Ecto neural progenitor cell (in vitro differentiated cells): ENCODE measurements around the gene CDCA5.

Source experiments
- DNase-seq: peaks from one replicate; pipeline ENCODE4 v3.0.0-alpha.2; 2018; ENCODE audit warnings: low spot score

The CDCA5 gene, protein sequence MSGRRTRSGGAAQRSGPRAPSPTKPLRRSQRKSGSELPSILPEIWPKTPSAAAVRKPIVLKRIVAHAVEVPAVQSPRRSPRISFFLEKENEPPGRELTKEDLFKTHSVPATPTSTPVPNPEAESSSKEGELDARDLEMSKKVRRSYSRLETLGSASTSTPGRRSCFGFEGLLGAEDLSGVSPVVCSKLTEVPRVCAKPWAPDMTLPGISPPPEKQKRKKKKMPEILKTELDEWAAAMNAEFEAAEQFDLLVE

DNA sequence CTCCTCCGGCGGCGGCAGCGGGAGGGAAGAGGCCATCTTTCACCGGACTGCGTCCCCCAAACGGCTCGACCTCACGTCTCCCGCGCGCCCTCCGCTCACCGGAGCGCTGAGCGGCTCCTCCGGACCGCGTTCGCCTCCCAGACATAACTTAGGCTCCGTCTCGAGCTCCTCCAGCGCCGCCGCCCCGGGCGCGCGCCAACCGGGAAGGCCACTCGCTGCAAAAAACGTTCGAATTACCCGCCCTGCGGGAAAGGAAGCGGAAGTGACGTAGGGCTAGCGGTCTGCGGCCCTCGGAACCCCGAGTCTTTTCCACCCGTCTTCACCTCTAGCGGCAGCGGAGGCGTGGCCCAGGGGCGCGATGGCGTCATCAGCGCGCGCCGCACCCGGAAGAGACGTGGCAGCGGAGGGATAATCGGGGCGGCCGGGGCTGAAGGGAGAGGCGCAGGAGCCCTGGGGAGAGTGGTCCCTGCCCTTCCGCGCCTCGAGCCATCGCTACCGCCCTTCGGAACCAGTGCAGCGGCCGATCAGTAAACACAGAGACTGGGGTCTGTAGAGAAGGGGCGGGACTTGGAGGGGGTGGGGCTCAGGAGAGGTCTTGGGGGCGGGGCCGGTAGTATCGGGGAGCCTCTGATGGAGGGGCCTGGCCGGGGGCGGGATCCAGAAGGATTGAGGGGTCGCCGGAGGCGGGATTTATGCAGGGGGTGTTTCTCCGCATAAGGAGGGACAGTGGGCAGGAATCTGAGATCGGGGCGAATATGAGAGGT lies at the start of gene CDCA5, which contains the start of gene ZFPL1:
Gene CDCA5 (minus strand): TSS at position 207 of the 764 bp plus-strand sequence. CDS start 62 bp downstream, at position 145.
Gene ZFPL1 (plus strand): TSS at position 389 of the 764 bp plus-strand sequence. CDS start 477 bp downstream, outside the sequence.
- peak; percentile 97 for DNase-seq

DNA sequence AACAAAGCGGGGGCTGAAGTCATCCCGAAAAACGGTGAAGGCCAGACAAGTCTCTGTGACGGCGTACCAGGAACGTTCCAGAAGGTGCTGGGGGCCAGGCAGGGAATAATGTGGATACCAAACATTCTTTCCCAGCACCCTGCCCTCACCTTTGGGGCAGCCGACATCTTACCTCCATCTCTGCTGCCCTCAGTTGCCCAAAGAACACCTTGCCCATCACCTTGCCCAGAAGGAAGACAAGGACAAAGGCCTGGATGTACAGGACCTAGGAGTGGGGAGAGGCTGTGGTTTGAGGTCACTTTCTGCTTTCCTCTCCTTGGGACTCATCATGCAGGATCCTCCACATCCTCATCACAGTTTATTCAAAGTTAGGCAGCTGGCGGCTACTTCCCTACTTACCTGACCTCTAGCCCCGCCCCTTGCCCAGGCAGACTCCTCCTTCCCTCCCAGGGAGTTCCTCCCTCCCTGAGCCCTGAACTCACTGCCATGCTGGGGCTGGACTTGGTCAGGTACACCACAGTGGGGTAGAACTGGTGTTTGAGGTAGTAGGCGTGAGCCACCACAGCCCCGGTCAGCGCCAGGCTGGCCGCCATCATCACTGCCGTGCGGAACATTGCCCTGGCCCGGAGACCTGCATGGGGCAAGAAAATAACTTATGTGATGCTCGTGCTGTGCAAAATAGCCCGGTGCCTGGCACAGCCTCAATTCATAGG lies 49.3 kb upstream of the CDCA5 start:
- DNase-seq: no peak

DNA sequence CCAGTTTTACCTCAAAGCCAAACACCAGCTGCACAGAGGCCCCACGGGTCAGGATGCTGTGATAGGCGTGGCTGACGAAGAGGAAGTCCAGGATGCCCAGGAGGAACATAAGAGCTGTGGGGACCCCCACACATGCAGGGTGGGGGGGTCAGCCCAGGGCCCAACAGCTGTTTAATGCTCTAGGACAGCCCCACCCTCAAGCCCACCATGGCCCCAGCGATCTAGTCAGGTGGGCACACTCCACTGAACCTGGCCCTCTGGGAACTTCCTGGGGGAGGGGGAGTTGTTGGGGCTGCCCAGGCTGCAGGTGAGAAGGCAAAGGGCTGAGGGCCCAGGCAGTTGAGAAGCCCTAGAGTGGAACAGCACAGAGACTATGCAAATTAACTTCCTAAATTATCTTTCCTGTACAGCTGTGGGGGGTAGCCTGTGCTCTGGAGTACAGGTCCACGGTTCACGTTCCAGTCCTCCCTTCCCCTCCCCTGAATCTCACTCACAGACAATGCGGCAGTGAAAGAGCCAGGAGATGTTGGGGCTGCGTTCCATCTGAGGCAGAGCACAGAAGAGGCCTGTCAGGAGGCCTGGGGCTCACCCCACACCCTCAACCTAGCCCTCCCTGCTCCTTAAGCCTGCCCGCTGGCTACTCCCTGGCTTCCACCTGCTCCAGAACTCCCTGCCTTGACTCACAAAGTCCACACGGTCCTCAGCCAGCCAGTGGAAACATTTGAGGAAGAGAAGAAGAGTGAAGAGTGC lies 48.6 kb upstream of the CDCA5 start:
- DNase-seq: no peak

DNA sequence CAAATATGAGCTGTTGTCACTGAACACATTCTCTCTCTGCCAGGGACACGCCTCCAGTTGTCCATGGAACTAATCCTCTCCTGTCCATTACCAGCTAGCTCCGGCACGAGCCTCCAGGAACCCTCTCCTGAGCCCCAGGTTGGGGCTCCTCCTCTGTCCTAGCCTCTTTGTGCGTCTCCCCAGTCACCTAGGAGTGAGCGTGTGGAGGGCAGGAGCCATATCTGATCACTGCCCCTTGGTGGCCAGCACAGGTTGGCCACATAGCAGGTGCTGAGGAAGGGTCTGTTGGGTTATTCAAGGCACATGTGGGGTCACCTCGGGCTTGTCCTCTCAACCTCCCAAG lies 48.0 kb upstream of the CDCA5 start:
- DNase-seq: no peak

DNA sequence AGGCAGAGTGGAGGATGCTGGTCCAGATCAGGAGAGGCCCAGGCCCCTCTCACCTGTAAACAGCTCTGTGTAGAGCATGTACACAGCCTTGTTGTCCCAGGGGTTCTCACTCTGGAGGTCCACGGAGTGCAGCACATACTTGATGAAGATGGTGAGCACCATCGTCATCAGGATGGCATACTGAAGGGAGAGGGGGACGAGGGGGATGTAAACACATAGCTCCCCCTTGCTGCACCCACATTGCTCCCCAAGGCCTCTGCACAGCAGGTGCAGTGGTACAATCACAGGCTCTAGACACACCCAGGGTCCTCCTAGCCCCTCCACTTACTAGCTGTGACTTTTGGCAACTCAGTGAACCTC lies 47.6 kb upstream of the CDCA5 start:
- DNase-seq: no peak

DNA sequence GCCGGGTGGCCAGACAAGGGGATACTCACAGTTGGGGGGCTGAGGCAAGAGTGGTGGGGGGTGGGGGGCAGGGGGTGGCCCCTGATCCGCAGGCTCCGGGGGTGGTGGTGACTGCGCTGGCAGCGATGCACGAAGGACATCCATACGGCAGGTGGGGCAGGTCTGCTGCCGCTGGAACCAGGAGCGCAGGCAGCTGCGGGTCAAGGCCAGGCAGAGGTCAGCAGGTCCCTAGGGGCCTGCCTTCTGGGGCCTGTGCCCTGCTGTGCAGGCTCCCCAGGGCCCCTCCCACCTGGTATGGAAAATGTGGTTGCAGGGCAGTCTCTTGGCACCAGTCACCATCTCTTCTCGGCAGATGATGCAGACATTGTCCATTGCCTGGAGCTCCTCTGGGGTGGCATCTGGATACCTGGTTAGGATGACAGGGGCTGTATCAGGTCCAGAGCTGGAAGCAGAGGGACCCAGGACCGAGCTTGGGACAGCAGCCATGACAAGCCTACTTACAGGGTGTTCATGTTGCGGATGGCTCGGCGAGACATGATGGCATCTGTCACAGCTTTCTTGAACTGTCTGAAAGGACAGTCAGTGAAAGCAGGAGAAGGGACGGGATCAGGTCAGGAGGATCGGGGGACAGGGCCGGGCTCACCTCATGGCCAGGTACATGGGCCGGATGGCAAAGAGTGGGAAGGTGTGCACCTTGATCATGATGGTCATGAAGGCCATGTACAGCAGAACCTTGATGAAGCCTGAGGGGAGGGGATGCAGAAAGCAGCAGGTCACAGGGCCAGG lies 47.0 kb upstream of the CDCA5 start:
- no peak for DNase-seq

DNA sequence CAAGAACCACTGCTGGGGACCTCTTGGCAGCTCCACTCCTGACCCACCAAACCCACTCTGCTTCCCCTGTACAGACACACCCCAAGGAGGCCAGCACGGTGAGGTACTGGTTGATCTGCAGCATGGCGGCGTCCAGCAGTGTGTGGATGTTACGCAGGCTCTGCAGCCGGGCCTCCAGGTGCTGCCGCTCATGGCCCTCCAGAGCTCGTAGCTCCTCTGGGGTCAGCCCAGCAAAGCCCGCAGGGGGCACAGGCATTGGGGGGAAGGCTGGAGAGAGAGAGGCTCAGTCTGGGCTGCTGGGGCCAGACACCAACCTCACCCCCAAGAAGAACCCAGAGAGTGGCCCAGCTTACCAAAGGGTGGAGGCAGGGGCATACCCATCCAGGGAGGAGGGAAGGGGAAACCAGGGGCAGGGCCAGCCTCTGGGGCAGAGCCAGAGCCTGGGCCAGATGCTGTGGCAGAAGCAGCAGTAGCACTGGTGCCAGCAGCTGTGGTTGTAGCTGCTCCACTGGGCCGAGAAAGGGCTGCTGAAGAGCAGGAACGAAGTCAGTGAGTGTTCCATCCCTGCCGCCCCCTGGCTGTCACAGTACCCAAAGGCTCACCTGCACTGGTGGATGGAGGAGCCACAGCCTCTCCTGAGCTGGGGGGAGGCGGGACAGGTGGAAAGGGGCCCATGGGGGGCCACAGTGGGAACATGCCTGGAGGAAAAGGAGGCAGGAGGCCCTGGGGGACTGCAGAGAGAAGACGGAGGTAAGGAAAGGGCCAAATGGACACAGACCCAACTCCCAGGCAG lies 46.0 kb upstream of the CDCA5 start:
- no peak for DNase-seq

DNA sequence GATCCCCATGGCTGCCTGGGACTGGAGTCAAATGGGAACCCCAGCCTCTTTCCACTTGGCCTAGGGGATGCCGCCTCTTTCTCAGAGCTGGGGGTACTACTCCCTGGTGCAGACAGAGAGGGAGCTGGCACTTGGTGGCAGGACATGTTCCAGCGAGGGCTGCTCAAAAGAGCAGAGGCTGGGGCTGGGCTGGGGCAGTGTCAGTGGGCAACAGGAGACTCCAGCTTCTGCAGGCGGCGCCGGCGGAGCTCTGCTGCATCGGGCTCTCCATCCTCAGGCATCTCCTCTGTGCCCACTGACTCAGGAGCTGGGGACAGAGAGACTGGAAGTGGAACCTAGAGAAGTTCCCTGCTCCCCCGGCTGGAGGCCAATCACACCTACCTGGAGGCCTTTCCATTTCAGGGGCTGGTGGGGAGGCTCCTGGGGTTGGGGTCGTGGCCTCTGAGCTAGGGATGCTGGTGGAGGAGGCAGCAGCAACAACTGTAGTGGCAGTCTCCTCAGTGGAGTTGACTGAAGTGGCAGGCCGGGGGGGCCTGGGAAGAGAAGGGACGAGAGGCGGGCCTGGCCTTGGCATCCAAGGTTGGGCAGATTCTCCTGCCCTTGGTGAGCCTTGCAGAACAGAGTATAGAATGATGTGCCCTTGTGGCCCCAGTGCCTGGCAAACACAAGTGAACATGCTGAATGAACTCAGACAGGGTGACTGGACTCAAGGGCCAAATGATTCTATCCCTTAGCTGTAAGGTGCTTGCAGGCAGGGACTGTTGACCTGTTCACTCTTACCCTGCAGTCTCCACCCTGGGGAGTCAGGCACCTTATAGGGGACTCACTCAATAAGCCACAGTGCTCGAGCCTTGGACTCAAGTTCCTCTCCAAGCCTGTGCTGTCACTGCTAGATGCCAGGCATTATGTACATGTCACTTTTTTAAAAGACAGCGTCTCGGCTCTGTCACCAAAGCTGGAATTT lies 44.6 kb upstream of the CDCA5 start:
- no peak for DNase-seq

DNA sequence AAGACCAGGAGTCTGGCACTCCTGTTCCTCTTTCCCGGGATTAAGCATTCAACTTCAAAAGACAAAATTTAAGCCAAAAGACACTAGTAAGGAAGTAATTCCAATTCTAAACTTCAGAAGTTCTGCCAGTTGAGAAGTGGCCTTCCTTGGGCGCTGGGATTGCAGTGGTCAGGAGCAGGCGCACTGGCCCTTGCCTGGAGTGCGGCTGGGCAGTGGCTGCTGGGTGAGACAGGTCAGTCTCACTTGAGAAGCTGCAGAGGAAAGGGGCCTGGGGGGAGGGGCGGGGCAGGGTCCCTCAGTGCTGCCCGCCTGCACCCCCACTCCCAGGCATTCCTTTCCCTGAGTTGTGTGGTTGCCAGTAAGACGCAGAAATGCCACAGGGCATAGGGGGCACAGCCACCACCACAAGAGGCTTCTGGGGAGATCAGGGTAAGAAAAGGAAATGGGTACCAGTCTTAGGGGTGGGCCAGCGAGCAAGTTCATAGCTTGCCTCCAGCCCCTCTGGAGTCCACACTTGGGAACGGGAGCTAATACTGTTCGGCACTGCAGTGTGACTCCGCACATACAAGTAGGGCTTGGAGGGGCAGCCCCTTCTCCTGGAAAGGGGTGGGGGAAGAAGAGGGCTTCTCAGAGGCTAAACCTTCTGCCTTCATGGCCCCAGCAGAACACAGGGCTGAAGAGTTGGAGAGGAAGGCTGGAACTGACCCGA lies 43.8 kb upstream of the CDCA5 start:
- DNase-seq: no peak

DNA sequence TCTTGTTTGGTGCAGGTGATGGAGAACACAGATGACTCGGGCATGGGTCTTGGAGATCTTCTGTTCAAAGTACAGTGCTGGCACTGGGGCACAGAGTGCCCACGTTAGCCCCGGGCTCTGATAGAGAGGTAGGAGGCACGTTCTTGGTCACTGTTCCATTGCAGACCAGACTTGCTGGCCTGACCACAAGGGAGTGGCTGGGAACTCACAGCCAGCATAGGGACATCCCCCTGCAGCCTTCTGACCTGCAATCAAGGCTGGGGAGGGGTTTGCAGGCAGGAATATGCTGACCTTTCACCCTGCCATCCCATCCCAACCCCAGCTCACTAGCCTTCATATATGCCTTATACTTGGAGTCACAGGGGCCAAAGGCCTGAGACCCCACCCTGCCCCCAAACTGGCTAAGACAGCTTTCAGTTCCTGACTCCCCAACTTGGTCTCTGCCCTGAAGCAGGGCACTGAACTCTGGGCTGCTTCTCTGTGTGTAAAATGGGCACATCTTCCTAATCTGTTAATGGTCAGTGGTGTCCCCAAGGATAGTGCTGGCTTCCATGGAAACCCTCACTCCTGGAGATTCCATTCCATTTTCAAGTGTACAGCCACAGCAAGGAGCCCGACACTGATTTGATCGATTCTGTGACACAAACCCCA lies 42.9 kb upstream of the CDCA5 start:
- no peak for DNase-seq

DNA sequence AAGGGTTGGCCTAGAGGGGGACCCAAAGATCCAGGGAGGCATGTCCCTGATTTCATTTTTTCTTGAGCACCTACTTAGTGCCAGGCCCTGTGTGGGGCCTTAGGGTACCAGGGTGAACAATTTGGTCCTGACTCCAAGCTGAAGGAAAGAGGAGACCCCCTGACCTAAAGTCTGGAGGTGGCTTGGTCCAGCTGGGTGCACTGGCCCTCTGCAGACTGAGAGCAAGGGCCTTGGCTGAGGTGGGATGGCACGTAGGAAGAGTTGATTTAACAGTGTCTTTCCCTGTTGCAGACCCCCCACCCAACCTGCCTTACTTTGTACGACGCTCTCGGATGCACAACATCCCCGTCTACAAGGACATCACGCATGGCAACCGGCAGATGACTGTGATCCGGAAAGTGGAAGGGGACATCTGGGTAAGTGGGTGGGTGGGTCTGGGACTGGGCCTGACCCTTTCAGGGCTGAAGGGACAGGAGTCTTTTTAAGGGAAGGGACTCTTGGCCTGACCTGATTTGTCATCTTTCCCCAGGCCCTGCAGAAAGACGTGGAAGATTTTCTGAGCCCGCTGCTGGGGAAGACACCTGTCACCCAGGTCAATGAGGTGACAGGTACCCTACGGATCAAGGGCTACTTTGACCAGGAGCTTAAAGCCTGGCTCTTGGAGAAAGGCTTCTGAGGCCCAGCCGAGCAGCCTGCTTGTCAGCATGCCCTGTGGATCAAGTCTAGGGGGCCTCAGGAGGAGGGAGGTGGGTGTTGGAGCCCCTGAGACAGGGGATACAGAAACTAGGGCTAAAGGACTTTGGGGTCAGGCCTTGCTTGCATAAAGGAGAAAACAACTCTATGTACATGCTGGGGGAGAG lies 41.6 kb upstream of the CDCA5 start:
- DNase-seq: no peak

DNA sequence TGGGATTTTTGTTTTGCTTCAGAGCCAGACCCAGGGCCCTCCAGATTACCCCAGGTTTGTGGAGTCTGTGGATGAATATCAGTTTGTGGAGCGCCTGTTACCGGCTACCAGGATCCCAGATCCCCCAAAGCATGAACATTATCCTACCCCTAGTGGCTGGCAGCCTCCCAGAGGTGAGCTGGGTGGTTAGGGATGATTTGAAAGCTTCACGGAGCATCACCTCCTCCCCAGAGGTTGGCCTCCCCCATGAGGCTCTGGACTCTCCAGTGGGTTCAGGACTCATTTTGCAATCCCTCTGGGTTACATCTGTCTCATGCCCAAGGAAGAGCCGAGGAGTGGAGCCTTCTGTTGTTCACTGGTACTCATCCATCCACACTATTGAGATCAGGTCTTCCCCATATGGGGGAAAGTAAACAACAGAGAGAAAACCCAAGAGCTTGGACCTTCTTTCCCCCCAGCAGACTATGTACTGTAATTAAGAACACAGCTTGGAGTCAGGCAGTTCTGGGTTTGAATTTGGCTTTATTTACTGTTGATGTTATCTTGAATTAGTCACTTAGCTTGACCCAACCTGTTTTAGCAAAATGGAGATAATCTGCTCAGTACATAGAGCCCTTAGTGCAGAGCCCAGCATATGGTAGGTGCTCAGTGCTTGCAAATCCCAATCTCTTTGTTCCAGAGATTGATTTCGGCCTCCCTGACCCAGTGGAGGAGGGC lies 40.8 kb upstream of the CDCA5 start:
- no peak for DNase-seq

DNA sequence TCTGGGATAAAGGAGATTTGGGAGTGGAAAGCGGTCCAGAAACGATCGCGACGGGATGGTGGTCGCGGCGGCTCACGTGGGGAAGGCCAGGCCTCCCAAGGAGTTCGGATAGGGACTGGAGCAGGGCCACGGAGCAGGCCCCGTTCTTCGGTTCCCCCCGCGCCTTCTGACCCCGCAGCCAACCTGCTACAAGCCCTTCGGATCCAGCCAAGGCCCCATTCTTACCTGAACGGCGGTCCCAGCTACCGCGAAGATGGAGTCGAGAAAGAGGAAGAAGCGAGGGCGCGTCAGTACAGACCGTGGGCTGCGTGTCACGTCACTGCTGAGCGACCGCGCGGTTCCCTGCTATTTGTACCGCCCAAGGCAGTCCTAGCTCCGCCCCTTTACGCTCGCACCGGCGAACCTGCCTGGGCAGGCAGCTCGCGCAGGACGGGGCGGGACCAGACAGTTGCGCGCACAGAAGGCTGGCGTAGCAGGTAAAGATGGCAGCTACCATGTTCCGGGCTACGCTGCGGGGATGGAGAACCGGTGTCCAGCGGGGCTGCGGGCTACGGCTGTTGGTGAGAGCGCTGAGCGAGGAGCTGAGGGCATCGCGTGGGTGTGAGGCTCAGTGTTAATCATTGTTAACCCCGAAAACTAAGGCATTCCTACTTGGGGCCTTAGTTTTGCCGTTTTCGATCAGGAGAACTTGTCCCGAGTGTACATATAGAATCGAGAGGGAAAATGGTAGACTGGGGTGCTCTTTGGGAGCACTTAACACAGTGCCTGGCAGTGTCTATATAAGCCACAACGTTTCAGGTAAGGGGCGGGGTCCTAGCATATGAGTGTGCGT lies 38.2 kb upstream of the CDCA5 start, which contains the start of the genes FAU and MRPL49:
Gene FAU (minus strand): TSS at position 270 of the 832 bp plus-strand sequence. CDS start 321 bp downstream, outside the sequence.
Gene MRPL49 (plus strand): TSS at position 457 of the 832 bp plus-strand sequence. CDS start 26 bp downstream, at position 483.
- DNase-seq: peak; percentile 97

DNA sequence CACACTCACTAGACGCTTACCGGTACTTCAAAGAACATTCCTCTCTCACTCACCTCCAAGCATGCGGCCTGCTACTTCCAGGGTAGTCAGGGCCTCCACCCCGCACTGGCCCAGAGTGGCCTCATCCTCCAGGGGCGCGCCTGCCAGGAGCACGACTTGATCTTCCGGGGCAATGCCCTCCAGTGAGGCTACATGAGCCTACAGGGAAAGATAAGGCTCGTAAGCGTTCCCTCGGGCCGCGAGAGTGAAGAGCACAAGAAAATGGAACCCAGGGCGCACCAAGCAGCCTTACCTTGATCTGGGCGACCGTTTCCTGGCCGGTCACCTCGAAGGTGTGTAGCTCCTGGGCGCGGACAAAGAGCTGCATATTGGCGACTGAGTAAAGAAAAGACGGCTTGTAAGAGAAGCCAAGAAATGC lies 37.6 kb upstream of the CDCA5 start:
- DNase-seq: peak; percentile 52

DNA sequence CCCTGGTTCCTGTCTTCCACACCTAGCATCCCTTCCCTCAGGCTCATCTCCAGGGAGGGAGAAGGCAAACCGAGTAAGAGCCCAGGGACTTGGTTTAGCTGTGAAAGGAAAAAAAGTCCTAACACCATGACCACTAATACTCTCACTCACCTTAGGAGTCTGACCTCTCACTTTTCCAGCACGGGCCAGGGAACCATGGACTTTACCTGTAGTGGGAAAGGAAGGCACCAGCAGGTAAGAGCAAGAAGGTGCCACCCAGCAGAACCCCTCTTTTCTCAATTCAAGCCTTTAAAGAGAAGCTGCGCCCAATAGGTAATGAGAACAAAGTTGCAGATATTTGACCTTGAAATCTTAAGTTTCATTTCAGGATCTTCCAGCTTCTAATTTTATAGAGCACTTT lies 37.0 kb upstream of the CDCA5 start:
- DNase-seq: no peak

DNA sequence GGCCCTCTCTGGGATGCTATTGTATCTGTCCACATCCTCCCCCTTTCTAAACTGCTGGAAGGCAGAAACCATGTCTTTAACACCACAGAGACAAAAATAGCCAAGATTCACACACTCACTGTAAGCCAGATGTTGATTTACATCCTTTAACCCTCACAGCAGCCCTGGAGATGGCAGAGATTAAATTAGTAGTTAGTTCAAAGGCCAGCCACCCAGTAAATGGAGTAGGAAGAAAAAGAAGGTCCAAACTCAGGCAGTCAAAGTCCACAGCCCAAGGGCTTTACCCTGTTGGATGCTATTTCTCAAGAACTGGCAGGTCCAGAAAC lies 35.8 kb upstream of the CDCA5 start:
- no peak for DNase-seq
